Chondrocyte (in vitro differentiated cells): ENCODE measurements around the gene MBP. TPM values are rescaled to one million over a fixed set of nuclear protein-coding genes. Genes with fewer than 3 reads are reported as not detected.

Experiments
- DNase-seq: peaks from one replicate; pipeline ENCODE4 v3.0.0; 2021; ENCODE audit warnings: mixed read lengths, low spot score
- H3K27ac Mint-ChIP-seq: one replicate; pipeline ENCODE4 v1.8.0; 2021; ENCODE audit warnings: mild to moderate bottlenecking, moderate library complexity, mixed read lengths; ENCODE audit not compliant: unreplicated experiment
- H3K27me3 Mint-ChIP-seq: 2 replicates; pipeline ENCODE4 v1.8.0; 2021; ENCODE audit warnings: low read depth, mixed read lengths
- H3K36me3 Mint-ChIP-seq: 2 replicates; pipeline ENCODE4 v1.8.0; 2021; ENCODE audit warnings: low read depth, mixed read lengths
- H3K4me1 Mint-ChIP-seq: 2 replicates; pipeline ENCODE4 v1.8.0; 2021; ENCODE audit warnings: low read depth, mild to moderate bottlenecking, mixed read lengths
- H3K4me3 Mint-ChIP-seq: one replicate; pipeline ENCODE4 v1.8.0; 2021; ENCODE audit warnings: mild to moderate bottlenecking, moderate library complexity, mixed read lengths; ENCODE audit not compliant: unreplicated experiment
- H3K9me3 Mint-ChIP-seq: 2 replicates; pipeline ENCODE4 v1.8.0; 2021; ENCODE audit warnings: low read depth, mixed read lengths
- CTCF ChIP-seq: fragments of 200-600 bp; sonication (generic); IDR thresholded peaks from 2 replicates; pipeline ENCODE4 v1.5.0; 2021; ENCODE audit warnings: antibody characterized with exemption, mild to moderate bottlenecking, moderate library complexity
- total RNA-seq: library from RNA; stranded (reverse); gene quantifications from 3 replicates; pipeline ENCODE4 v1.2.1, GENCODE V29; 2021

The MBP gene
- total RNA-seq, 1 donor from 2014 or later: 15.9 TPM

GRCh38 chr18:77129150-77129551 is 3.4 kb downstream of the MBP start:
- H3K27ac Mint-ChIP-seq: peak overlapping the region; percentile 98
- DNase-seq: no peak
- no peaks in the 10 kb centered on the region for H3K9me3 Mint-ChIP-seq
- peaks cover 80% of the 10 kb centered on the region for H3K4me1 Mint-ChIP-seq
- H3K36me3 Mint-ChIP-seq: no peaks in the 10 kb centered on the region
- H3K4me3 Mint-ChIP-seq: no peak overlapping the region
- TF ChIP-seq CTCF: no peak
- H3K27me3 Mint-ChIP-seq: no peaks in the 10 kb centered on the region

DNA sequence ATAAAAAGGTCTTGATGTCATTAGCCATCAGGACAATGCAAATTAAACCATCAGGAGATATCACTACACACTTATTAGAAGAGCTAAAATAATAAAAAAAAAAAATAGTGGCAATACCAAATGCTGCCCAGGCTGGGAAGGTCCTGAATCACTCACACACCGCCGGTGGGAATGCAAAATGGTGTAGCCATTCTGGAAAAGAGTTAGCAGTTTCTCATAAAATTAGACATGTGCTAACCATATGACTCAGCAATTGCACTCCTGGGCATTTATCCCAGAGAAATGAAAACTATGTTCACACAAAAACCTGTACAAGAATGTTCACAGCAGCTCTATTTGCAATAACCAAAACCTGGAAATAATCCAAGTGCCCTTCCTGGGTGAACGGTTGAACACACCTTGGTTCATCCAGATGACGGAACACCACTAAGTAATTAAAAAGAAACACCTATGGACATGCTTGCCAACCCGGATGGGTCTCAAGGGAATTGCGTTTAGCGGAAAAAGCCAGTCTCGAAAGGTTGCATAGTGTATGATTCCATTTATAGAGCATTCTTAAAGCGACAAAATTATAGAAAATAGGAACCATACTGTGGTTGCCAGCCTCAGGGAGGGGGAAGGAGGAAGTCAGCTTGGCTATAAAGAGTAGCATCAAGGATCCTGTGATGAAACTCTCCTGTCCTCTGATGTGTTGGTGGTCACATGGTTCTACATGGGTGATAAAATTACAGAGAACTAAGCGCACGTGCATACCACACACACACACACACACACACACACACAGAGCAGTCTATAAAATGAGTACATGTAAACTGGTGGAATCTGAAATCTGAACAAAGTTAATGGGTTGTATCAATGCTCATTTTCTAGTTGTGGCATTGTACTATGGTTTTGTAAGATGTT is 4.6 kb downstream of the MBP start:
- Mint-ChIP-seq H3K4me1 (peaks cover 72% of the 10 kb centered on the region), H3K9me3 (no peaks in the 10 kb centered on the region), H3K4me3 (peak overlapping the region; percentile 60)

DNA sequence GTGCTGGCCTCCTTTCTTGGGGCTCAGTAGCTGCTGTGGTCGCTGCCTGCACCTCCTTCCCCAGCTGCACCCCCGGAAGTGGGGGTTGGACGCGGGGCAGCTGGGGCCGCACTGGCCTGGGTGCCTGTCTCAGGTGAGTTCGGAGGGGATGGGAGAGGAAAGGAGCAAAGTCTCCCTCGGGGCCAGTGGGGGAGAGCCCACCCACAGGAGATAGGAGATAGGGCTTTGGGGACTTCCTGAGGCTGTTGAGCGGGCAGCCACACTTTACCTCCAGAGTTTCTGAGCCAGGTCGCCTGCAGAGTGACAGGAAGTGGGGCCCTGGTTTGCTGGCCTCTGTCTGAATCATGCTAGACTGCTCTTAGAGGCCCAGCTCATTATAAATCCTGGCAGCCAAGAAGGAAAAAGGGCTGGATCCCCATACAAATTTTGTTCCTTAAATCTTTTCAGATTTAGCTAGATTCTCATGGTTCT is 8.1 kb downstream of the MBP start:
- no peak for TF ChIP-seq CTCF
- H3K4me3 Mint-ChIP-seq: no peak overlapping the region
- H3K36me3 Mint-ChIP-seq: no peaks in the 10 kb centered on the region
- peak overlapping the region; percentile 80 for H3K27ac Mint-ChIP-seq
- H3K27me3 Mint-ChIP-seq: no peaks in the 10 kb centered on the region
- H3K4me1 Mint-ChIP-seq: peaks cover 58% of the 10 kb centered on the region
- H3K9me3 Mint-ChIP-seq: no peaks in the 10 kb centered on the region
- no peak for DNase-seq

More for the DNA sequence above, 4.6 kb downstream of the MBP start:
- no peaks in the 10 kb centered on the region for H3K27me3 Mint-ChIP-seq
- no peak for DNase-seq
- no peaks in the 10 kb centered on the region for H3K36me3 Mint-ChIP-seq
- no peak for TF ChIP-seq CTCF
- H3K27ac Mint-ChIP-seq: peak overlapping the region; percentile 98

DNA sequence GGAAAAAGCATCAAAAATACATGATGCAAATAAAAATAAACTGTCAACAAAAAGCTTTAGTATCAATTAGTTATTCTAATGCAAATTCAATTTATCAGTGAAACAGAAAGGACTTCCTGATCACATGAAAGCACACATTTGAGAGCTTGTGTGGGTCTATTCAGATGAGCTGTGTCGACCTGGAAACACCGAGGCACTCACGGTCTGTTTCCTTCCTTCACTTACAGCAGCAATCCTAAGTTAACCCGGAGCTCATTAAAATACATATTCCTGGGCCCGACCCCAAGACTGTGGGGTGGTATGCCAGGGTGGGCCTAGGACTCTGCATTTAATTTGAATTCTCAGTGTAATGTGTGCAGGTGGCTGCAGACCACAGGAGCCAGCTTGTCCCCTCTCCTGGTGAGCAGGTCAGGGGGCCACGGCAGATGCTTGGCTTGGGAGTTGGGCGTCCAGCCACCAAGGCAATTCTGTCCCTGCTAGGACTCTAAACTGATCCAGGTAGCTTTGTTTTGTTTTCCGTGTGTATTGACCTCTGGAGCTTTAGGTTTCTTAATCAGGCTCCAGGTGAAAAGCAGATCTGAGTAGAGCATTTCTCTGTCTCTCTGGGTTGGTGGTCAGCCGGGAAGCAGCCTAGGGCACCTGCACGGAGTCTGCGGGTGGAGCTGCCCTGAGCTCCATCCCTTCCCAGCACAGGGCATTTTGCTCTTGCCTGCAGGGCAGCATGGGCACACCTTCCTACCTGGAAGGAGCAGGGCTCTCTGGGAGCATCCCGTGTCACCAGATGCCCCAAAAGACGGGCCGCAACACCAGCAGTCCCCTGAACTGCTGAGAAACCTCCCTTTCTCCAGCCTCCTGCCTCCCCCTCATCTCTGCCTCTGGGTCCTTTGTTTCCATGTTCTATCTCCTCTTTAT is 9.0 kb downstream of the MBP start:
- Mint-ChIP-seq H3K27ac (no peak overlapping the region), H3K9me3 (no peaks in the 10 kb centered on the region), H3K36me3 (no peaks in the 10 kb centered on the region), H3K27me3 (no peaks in the 10 kb centered on the region), H3K4me1 (peaks cover 49% of the 10 kb centered on the region), H3K4me3 (no peak overlapping the region)
- no peak for DNase-seq
- TF ChIP-seq CTCF: no peak

GRCh38 chr18:77121523-77121922 is 11.1 kb downstream of the MBP start:
- Mint-ChIP-seq H3K27ac (no peak overlapping the region), H3K36me3 (no peaks in the 10 kb centered on the region), H3K27me3 (no peaks in the 10 kb centered on the region), H3K4me1 (peaks cover 28% of the 10 kb centered on the region), H3K9me3 (no peaks in the 10 kb centered on the region), H3K4me3 (no peak overlapping the region)
- TF ChIP-seq CTCF: no peak
- DNase-seq: no peak
